HCT116 (cell line): ENCODE data around the gene MST1. TPM values are rescaled to one million over a fixed set of nuclear protein-coding genes. Genes with fewer than 3 reads are reported as not detected.

Experiments
- ATAC-seq: fragments of 200-7000 bp; cut with Tn5 transposase; 2 replicates; pipeline ENCODE4 v1.9.1; 2020; ENCODE audit warnings: mild to moderate bottlenecking, moderate library complexity
- BruUV-seq: library from RNA; stranded (reverse); fragments of 400-500 nt; replicated peaks from 2 replicates; lab custom pipeline; 2021; lab: Mats Ljungman, UMichigan
- CTCF ChIA-PET: fragments of 300-600 bp; sonication (Branson Sonifier 250); formaldehyde crosslinking; loops from one replicate; lab custom pipeline; 2021; ENCODE audit warnings: antibody characterized with exemption; lab: Charles Lee
- POLR2A ChIA-PET: fragments of 300-600, 350-600 bp; sonication (Branson Sonifier 250); formaldehyde crosslinking; loops from one replicate; lab custom pipeline; 2021; ENCODE audit warnings: antibody characterized with exemption; lab: Charles Lee
- RAD21 ChIA-PET, 2 experiments: fragments of 300-600 bp; sonication (Branson Sonifier 250); formaldehyde crosslinking; loops; one replicate each; lab custom pipeline; 2023; ENCODE audit warnings: low total read pairs in 2 of 2; ENCODE audit not compliant: uncharacterized antibody in 2 of 2, unreplicated experiment in 2 of 2, low non-redundant PET in 1 of 2; lab: Charles Lee
- DNase-seq: peaks from one replicate; pipeline ENCODE4 v3.0.0-alpha.2; 2010; ENCODE audit warnings: low read depth, low spot score
- H2AFZ ChIP-seq: fragments of 200-600 bp; shearing (Covaris generic), sonication (generic); 2 replicates; pipeline ENCODE4 v1.6.1; 2017; ENCODE audit warnings: low read depth, mixed run types, mixed read lengths, antibody characterized with exemption, low read length; ENCODE audit not compliant: poor library complexity, severe bottlenecking
- H3K27ac ChIP-seq: 2 replicates; pipeline ENCODE4 v1.5.1; 2012; ENCODE audit warnings: low read depth, low read length
- H3K27me3 ChIP-seq: fragments of 200-600 bp; sonication (generic); 2 replicates; pipeline ENCODE4 v1.6.1; 2016; ENCODE audit warnings: mixed run types, low read length, mixed read lengths; ENCODE audit not compliant: insufficient read depth
- H3K36me3 ChIP-seq, 2 experiments: fragments of 200-500 bp in 1 of 2; fragments of 200-600 bp in 1 of 2; sonication (Bioruptor generic) in 1 of 2; sonication (generic) in 1 of 2; 2 replicates each; pipeline versions ENCODE4 v1.5.1 to v1.6.1; 2014 to 2016; ENCODE audit warnings: low read length in 2 of 2, inconsistent platforms in 1 of 2, mixed read lengths in 1 of 2, mixed run types in 1 of 2; ENCODE audit not compliant: insufficient read depth in 2 of 2, control insufficient read depth in 1 of 2
- H3K4me1 ChIP-seq, 2 experiments: fragments of 200-600 bp in 1 of 2; sonication (generic) in 1 of 2; 2 replicates each; pipeline versions ENCODE4 v1.5.1 to v1.6.1; 2012 to 2017; ENCODE audit warnings: low read length in 2 of 2, inconsistent platforms in 1 of 2, mild to moderate bottlenecking in 1 of 2, mixed read lengths in 1 of 2, mixed run types in 1 of 2, moderate library complexity in 1 of 2; ENCODE audit not compliant: insufficient read depth in 2 of 2, control insufficient read depth in 1 of 2
- H3K4me2 ChIP-seq: fragments of 200-600 bp; sonication (generic); 2 replicates; pipeline ENCODE4 v1.6.1; 2017; ENCODE audit warnings: mixed run types, low read length, mixed read lengths
- H3K4me3 ChIP-seq, 2 experiments: fragments of 200-600 bp in 1 of 2; sonication (generic) in 1 of 2; replicated peaks in 1 of 2; 2 replicates each; pipeline ENCODE4 v1.5.1; 2011 to 2016; ENCODE audit warnings: low read length in 2 of 2, control low read depth in 1 of 2, low read depth in 1 of 2, mild to moderate bottlenecking in 1 of 2, mixed read lengths in 1 of 2, mixed run types in 1 of 2
- H3K79me2 ChIP-seq: fragments of 200-600 bp; sonication (generic); 2 replicates; pipeline ENCODE4 v1.6.1; 2017; ENCODE audit warnings: mild to moderate bottlenecking, mixed run types, low read length, moderate library complexity, mixed read lengths; ENCODE audit not compliant: insufficient read depth
- H3K9ac ChIP-seq: fragments of 200-600 bp; sonication (generic); 2 replicates; pipeline ENCODE4 v1.6.1; 2016; ENCODE audit warnings: low read length, mixed read lengths
- H3K9me2 ChIP-seq: fragments of 200-600 bp; sonication (generic), shearing (Covaris generic); 2 replicates; pipeline ENCODE4 v1.6.1; 2017; ENCODE audit warnings: mixed run types, mild to moderate bottlenecking, moderate library complexity; ENCODE audit not compliant: insufficient read depth
- H3K9me3 ChIP-seq, 2 experiments: fragments of 200-500 bp in 1 of 2; fragments of 200-600 bp in 1 of 2; sonication (Bioruptor generic) in 1 of 2; sonication (generic) in 1 of 2; 2 replicates each; pipeline ENCODE4 v1.6.1; 2014 to 2017; ENCODE audit warnings: low read length in 2 of 2, mixed read lengths in 2 of 2, inconsistent platforms in 1 of 2, low read depth in 1 of 2, mild to moderate bottlenecking in 1 of 2, mixed run types in 1 of 2, moderate library complexity in 1 of 2; ENCODE audit not compliant: control insufficient read depth in 1 of 2, insufficient read depth in 1 of 2
- H4K20me1 ChIP-seq: fragments of 200-600 bp; sonication (generic), shearing (Covaris generic); 2 replicates; pipeline ENCODE4 v1.6.1; 2017; ENCODE audit warnings: mixed run types, mild to moderate bottlenecking, moderate library complexity; ENCODE audit not compliant: insufficient read depth
- CTCF ChIP-seq, 3 experiments: fragments of 200-600 bp in 1 of 3; sonication (generic) in 1 of 3; IDR thresholded peaks in 2 of 3; conservative IDR thresholded peaks in 1 of 3; 2 replicates each; pipeline ENCODE4 v1.5.1; 2012 to 2017; ENCODE audit warnings: low read depth in 2 of 3, low read length in 2 of 3, antibody characterized with exemption in 1 of 3, borderline replicate concordance in 1 of 3, control low read depth in 1 of 3, mild to moderate bottlenecking in 1 of 3, mixed read lengths in 1 of 3, mixed run types in 1 of 3, moderate library complexity in 1 of 3; ENCODE audit not compliant: insufficient read depth in 1 of 3
- EGR1 ChIP-seq: IDR thresholded peaks from 2 replicates; pipeline ENCODE4 v1.6.1; 2012; ENCODE audit warnings: low read depth
- ELF1 ChIP-seq: IDR thresholded peaks from 2 replicates; pipeline ENCODE4 v1.6.1; 2012; ENCODE audit warnings: low read depth, borderline replicate concordance
- POLR2A ChIP-seq: IDR thresholded peaks from 2 replicates; pipeline ENCODE4 v1.7.0; 2011; ENCODE audit warnings: borderline replicate concordance; ENCODE audit not compliant: insufficient read depth, insufficient read length; ENCODE audit errors: extremely low read depth
- POLR2AphosphoS5 ChIP-seq: IDR thresholded peaks from 2 replicates; pipeline ENCODE4 v1.6.1; 2011; ENCODE audit warnings: mild to moderate bottlenecking, low read depth, low read length, moderate library complexity
- RAD21 ChIP-seq: IDR thresholded peaks from 2 replicates; pipeline ENCODE4 v1.6.1; 2012; ENCODE audit warnings: low read depth, mild to moderate bottlenecking
- SIN3A ChIP-seq: IDR thresholded peaks from 2 replicates; pipeline ENCODE4 v1.6.1; 2012; ENCODE audit warnings: low read depth
- YY1 ChIP-seq: IDR thresholded peaks from 2 replicates; pipeline ENCODE4 v1.6.1; 2011; ENCODE audit warnings: low read length, low read depth, moderate library complexity, mild to moderate bottlenecking; ENCODE audit not compliant: insufficient replicate concordance; ENCODE audit errors: extremely low read depth
- ZFX ChIP-seq: fragments of 450-650 bp; IDR thresholded peaks from 2 replicates; pipeline ENCODE4 v1.6.1; 2017
- ZNF274 ChIP-seq: fragments of 200-500 bp; sonication (Bioruptor generic); IDR thresholded peaks from 2 replicates; pipeline ENCODE4 v1.6.1; 2014; ENCODE audit warnings: mild to moderate bottlenecking, low read depth, low read length, inconsistent platforms
- intact Hi-C: fragments of 100-400 bp; cut with micrococcal nuclease; formaldehyde crosslinking; loops from 2 replicates; pipeline ENCODE4 v1.10.0; 2022
- total RNA-seq: library from RNA; stranded (reverse); gene quantifications from one replicate; pipeline ENCODE4 v1.2.1, GENCODE V29; 2021; ENCODE audit not compliant: unreplicated experiment

Gene MST1
- total RNA-seq, 1 experiment from 2014 or later = 15.4 TPM

- TF ChIP-seq POLR2AphosphoS5 (no peak), EGR1 (no peak), POLR2A (no peak), ZFX (no peak), CTCF (IDR thresholded peaks at IDR 0.05 in 2 of 3, conservative IDR thresholded peaks at IDR 0.05 in 1 of 3; ENCODE audit: borderline replicate concordance in 1 of 3, insufficient read depth in 1 of 3, low read depth in 2 of 3, low read length in 2 of 3) (no peak), YY1 (no peak), SIN3A (no peak), ZNF274 (no peak), ELF1 (no peak), RAD21 (no peak)
- no peak for ATAC-seq
- Histone ChIP-seq H3K27ac (no peak overlapping the region), H3K36me3 (peaks cover 0 to 4% of the 10 kb centered on the region in 2 experiments; a peak in 2 of 4 replicates), H3K4me1 (no peaks in the 10 kb centered on the region), H3K4me3 (no peak overlapping the region), H3K9ac (no peak overlapping the region), H3K9me2 (no peaks in the 10 kb centered on the region), H3K79me2 (no peaks in the 10 kb centered on the region), H3K27me3 (no peaks in the 10 kb centered on the region), H3K9me3 (no peaks in the 10 kb centered on the region), H4K20me1 (no peaks in the 10 kb centered on the region), H2AFZ (no peak overlapping the region), H3K4me2 (no peak overlapping the region)
- ChIA-PET CTCF (no interaction called here), POLR2A (interaction anchor here (0.6 kb wide), 1 partner anchor 88 kb away, joined by 3 read pairs; no protein-coding TSS in a partner anchor), RAD21 (no interaction called here)
- no peak for DNase-seq
- intact Hi-C loops = no loop called here
- BruUV-seq = no TSS peak
Observed at GRCh38 chr3:49706456-49707112, 17.3 kb upstream of the MST1 start.
